Tibial artery (tissue), 4 donors: Measurements from ENCODE around the gene LOXL3.

Source experiments
- DNase-seq, 2 donors: peaks; one replicate each; pipeline ENCODE4 v3.0.0-alpha.2; 2019
- H3K27ac ChIP-seq, 2 donors: fragments of 200-600 bp; sonication (generic) in 1 of 2; 1 replicate in 1 of 2; 2 replicates in 1 of 2; pipeline ENCODE4 v1.5.1; 2018 to 2019; ENCODE audit warnings: mild to moderate bottlenecking in 1 of 2
- H3K27me3 ChIP-seq, 2 donors: fragments of 200-600 bp; sonication (generic) in 1 of 2; one replicate each; pipeline versions ENCODE4 v1.5.1 to v1.6.0; 2016 to 2019
- H3K36me3 ChIP-seq, 3 donors: fragments of 200-600 bp; sonication (generic) in 2 of 3; one replicate each; pipeline ENCODE4 v1.5.1; 2016 to 2019; ENCODE audit warnings: mild to moderate bottlenecking in 2 of 3
- H3K4me1 ChIP-seq, 4 donors: fragments of 200-600 bp; sonication (generic) in 2 of 4; 1 replicate in 3 of 4; 2 replicates in 1 of 4; pipeline ENCODE4 v1.5.1; 2016 to 2019
- H3K4me3 ChIP-seq, 2 donors: fragments of 200-600 bp; sonication (generic) in 1 of 2; 1 replicate in 1 of 2; 2 replicates in 1 of 2; pipeline ENCODE4 v1.5.1; 2018 to 2019; ENCODE audit warnings: mild to moderate bottlenecking in 2 of 2
- H3K9me3 ChIP-seq, 3 donors: fragments of 200-600 bp; sonication (generic) in 1 of 3; one replicate each; pipeline ENCODE4 v1.5.1; 2016 to 2019
- intact Hi-C: fragments of 100-400 bp; cut with DNase I; formaldehyde crosslinking; loops from one replicate; pipeline ENCODE4 v1.15.0; 2023; ENCODE audit warnings: low total_unique reads
- TF ChIP-seq, protein P1 (sequence below), 2 experiments: fragments of 200-600 bp in 1 of 2; fragments of 450-650 bp in 1 of 2; IDR thresholded peaks; one replicate each; pipeline ENCODE4 v1.5.1; 2017 to 2019; ENCODE audit warnings: antibody characterized with exemption in 2 of 2, mild to moderate bottlenecking in 1 of 2, moderate library complexity in 1 of 2

Gene LOXL3

DNA sequence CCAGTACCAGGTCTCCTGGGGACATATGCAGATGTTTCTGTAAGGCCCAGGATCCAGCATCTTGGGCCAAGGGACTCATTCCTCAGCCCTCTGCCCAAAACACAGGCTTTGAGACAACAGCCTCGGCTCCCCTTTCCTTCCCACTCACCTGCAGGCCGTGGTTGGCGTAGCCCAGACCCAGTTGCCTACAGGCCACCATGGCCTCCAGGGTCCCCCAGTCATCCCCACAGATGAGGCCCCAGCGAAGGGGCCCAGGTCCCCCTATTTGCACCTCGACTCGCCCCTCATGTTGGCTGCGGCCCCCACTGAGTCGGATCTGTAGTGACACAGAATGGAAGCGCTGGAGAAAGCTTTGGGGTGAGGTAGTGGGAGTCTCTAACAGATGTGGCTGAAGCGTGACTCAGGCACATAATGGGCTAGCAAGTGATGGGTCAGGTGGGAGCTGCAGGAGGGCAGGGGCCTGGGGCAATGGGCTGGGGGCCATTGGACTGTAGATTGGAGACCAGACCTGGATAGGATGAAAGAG lies 18.2 kb downstream of the LOXL3 start:
- Histone ChIP-seq H3K9me3 (no peaks in the 10 kb centered on the region), H3K27ac (no peak overlapping the region), H3K36me3 (peaks cover 0 to 24% (median 12%) of the 10 kb centered on the region in 3 donors), H3K27me3 (no peaks in the 10 kb centered on the region), H3K4me1 (peaks cover 0 to 13% (median 12%) of the 10 kb centered on the region in 4 donors), H3K4me3 (no peak overlapping the region)
- DNase-seq: peak in 1 of 2 donors; percentile 49
- TF ChIP-seq, protein P1, sequence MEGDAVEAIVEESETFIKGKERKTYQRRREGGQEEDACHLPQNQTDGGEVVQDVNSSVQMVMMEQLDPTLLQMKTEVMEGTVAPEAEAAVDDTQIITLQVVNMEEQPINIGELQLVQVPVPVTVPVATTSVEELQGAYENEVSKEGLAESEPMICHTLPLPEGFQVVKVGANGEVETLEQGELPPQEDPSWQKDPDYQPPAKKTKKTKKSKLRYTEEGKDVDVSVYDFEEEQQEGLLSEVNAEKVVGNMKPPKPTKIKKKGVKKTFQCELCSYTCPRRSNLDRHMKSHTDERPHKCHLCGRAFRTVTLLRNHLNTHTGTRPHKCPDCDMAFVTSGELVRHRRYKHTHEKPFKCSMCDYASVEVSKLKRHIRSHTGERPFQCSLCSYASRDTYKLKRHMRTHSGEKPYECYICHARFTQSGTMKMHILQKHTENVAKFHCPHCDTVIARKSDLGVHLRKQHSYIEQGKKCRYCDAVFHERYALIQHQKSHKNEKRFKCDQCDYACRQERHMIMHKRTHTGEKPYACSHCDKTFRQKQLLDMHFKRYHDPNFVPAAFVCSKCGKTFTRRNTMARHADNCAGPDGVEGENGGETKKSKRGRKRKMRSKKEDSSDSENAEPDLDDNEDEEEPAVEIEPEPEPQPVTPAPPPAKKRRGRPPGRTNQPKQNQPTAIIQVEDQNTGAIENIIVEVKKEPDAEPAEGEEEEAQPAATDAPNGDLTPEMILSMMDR (IDR thresholded peaks at IDR 0.05): no peak
- intact Hi-C loops: no loop called here

DNA sequence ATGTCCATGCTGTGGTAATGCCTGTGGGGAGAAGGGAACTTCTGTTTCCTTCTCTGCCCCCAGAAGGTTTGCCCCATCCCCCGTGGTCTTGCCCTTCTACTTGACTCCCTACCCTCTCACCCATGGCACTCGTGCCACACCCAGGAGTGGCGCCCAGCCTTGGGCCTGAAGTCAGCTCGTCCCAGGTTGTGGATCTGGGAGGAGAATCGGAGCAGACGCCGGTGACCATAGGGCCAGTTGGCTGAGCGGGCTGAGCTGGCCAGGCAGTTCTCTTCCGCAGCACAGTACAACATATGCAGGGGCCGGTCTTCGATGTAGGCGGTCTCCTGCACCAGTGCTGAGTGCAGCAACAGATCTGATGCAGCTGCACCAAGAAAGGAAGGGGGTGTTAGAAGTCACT lies 19.3 kb downstream of the LOXL3 start:
- peak in 1 of 2 donors; percentile 60 for DNase-seq
- no peak overlapping the region for H3K4me3 ChIP-seq
- peaks cover 0 to 24% (median 12%) of the 10 kb centered on the region in 3 donors for H3K36me3 ChIP-seq
- intact Hi-C loops: no loop called here
- TF ChIP-seq, protein P1 (IDR thresholded peaks at IDR 0.05): no peak
- H3K9me3 ChIP-seq: no peaks in the 10 kb centered on the region
- no peaks in the 10 kb centered on the region for H3K27me3 ChIP-seq
- H3K27ac ChIP-seq: no peak overlapping the region
- H3K4me1 ChIP-seq: peaks cover 0 to 14% (median 13%) of the 10 kb centered on the region in 4 donors

DNA sequence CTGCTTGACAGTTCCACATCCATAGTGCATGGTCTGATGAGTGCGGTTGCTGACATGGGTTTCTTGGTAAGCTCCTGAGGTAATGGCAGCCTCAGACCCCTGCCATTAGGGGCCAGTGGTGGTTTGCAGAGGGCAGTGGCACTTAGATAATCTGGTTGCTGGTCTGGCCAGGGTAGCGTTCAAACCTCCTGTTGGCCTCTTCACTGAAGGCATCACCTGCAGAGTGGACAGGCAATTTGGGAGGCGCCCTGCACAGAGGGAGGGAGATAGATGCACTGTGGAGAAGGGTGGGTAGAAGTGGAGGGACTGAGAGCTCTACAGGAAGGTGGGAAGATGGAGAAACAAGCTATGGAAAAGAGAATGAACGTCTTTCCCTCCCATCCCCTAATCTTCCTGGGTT lies 20.3 kb downstream of the LOXL3 start:
- Histone ChIP-seq H3K36me3 (peaks cover 0 to 24% (median 12%) of the 10 kb centered on the region in 3 donors), H3K27me3 (no peaks in the 10 kb centered on the region), H3K27ac (no peak overlapping the region), H3K4me3 (no peak overlapping the region), H3K4me1 (peaks cover 0 to 20% (median 18%) of the 10 kb centered on the region in 4 donors), H3K9me3 (no peaks in the 10 kb centered on the region)
- intact Hi-C loops: no loop called here
- TF ChIP-seq, protein P1 (IDR thresholded peaks at IDR 0.05): no peak
- no peak for DNase-seq

DNA sequence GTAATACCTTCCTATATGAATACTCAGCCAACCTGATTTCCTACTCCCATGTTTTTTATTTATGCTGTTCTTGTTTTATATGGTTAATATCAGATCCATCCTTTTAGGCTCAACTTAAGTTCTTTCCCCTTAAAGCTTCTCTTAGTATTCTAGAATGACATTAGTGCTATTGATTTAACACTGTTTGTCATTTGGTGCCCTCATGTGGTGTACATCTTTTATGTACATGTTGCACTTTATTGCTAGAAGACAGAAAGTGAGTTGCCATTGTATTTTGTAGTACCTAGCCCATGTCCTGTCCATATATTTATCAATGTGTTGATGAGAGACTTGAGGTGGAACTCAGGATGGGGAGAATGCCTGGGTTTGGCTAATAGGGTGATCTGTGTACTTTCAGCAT lies 21.5 kb downstream of the LOXL3 start:
- Histone ChIP-seq H3K4me3 (no peak overlapping the region), H3K4me1 (peaks cover 0 to 28% (median 25%) of the 10 kb centered on the region in 4 donors), H3K36me3 (peaks cover 8 to 35% (median 18%) of the 10 kb centered on the region in 3 donors), H3K27me3 (no peaks in the 10 kb centered on the region), H3K9me3 (no peaks in the 10 kb centered on the region), H3K27ac (no peak overlapping the region)
- intact Hi-C loops: no loop called here
- DNase-seq: no peak
- TF ChIP-seq, protein P1 (IDR thresholded peaks at IDR 0.05): no peak

DNA sequence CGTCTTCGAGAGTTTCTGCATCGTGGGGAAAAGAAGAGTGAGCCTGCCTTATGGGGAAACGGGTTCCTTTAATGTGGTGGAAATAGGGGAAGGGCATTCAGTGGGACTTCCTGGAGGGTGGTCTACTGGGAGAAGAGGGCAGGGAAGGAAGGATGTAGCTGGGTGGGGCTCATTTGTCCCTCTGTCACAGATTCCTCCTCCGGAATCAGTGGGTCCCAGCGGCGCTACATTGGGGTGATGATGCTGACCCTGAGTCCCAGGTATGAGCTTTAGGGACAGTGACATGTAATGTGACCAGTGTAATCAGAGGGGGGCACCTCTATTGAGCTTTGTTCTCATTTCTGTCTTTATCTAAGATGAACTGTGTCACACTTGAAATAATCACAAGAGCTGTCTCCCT lies 22.1 kb downstream of the LOXL3 start:
- intact Hi-C loops: no loop called here
- Histone ChIP-seq H3K36me3 (peaks cover 13 to 41% (median 24%) of the 10 kb centered on the region in 3 donors), H3K27me3 (no peaks in the 10 kb centered on the region), H3K4me1 (peaks cover 0 to 28% (median 25%) of the 10 kb centered on the region in 4 donors), H3K27ac (no peak overlapping the region), H3K4me3 (no peak overlapping the region), H3K9me3 (no peaks in the 10 kb centered on the region)
- DNase-seq: no peak
- TF ChIP-seq, protein P1 (IDR thresholded peaks at IDR 0.05): no peak
